Measurements from ENCODE around the gene TLCD3A.

Gene TLCD3A

GRCh38 chr17:791829-792228 is 59.4 kb downstream of the TLCD3A start:
- Histone ChIP-seq H3K4me3 (no peak overlapping the region), H3K27ac (no peak overlapping the region)
- no peak for TF ChIP-seq CTCF (IDR thresholded peaks at IDR 0.05)
- DNase-seq (ENCODE audit: low spot score) = no peak

- no peak overlapping the region for H3K27ac ChIP-seq
- DNase-seq (ENCODE audit: low spot score) = no peak
- no peak for TF ChIP-seq CTCF (IDR thresholded peaks at IDR 0.05)
- H3K4me3 ChIP-seq = no peak overlapping the region
Measured at GRCh38 chr17:792277-792676, 59.9 kb downstream of the TLCD3A start.

Measured in coronary artery (tissue), 2 donors.